ENCODE measurements around the gene RIC3. TPM values are rescaled to one million over a fixed set of nuclear protein-coding genes. Genes with fewer than 3 reads are reported as not detected.

RIC3 gene
- total and polyA plus RNA-seq, 8 donors: 1.1 to 29.5 (median 13.4) TPM; not detected in 1

- 75 to 87% (median 85%) methylated on average over 8 of the region's 8 CpGs for WGBS, 5 donors
- no peak for TF ChIP-seq POLR2AphosphoS5 (IDR thresholded peaks at IDR 0.05)
- TF ChIP-seq POLR2A (IDR thresholded peaks at IDR 0.05): no peak
- TF ChIP-seq EP300 (IDR thresholded peaks at IDR 0.05): no peak
- TF ChIP-seq CTCF (IDR thresholded peaks at IDR 0.05): no peak
- H3K4me3 ChIP-seq: no peak overlapping the region
- no peak overlapping the region for H3K27ac ChIP-seq
- peaks cover 14 to 38% (median 19%) of the 10 kb centered on the region in 4 donors for H3K4me1 ChIP-seq
- no peak for DNase-seq
- intact Hi-C loops (cut with DNase I; ENCODE audit: low total_unique reads): no loop called here
- no peaks in the 10 kb centered on the region for H3K36me3 ChIP-seq
- no peaks in the 10 kb centered on the region for H3K9me3 ChIP-seq
- H3K27me3 ChIP-seq: peaks cover 0 to 11% (median 0%) of the 10 kb centered on the region in 3 donors
Measured at GRCh38 chr11:8069771-8070170, 99.1 kb downstream of the RIC3 start.

GRCh38 chr11:8068605-8069221 lies 100.1 kb downstream of the RIC3 start:
- WGBS, 5 donors: 15 to 28% (median 20%) methylated on average over 15 of the region's 15 CpGs
- peak in 1 of 2 donors; percentile 87 for DNase-seq
- Histone ChIP-seq H3K4me3 (no peak overlapping the region), H3K27me3 (peaks cover 0 to 11% (median 0%) of the 10 kb centered on the region in 3 donors), H3K36me3 (no peaks in the 10 kb centered on the region), H3K4me1 (peaks cover 14 to 43% (median 22%) of the 10 kb centered on the region in 4 donors), H3K27ac (peak overlapping the region in 4 of 5 donors; percentile 38 to 57 (median 42)), H3K9me3 (no peaks in the 10 kb centered on the region)
- TF ChIP-seq POLR2AphosphoS5 (IDR thresholded peaks at IDR 0.05) (peak in 1 of 3 donors; percentile 3), POLR2A (IDR thresholded peaks at IDR 0.05) (no peak)
- intact Hi-C loops (cut with DNase I; ENCODE audit: low total_unique reads): no loop called here

- no peak overlapping the region for H3K4me3 ChIP-seq
- peaks cover 14 to 50% (median 24%) of the 10 kb centered on the region in 4 donors for H3K4me1 ChIP-seq
- H3K9me3 ChIP-seq: no peaks in the 10 kb centered on the region
- TF ChIP-seq POLR2AphosphoS5 (IDR thresholded peaks at IDR 0.05): no peak
- no peak for TF ChIP-seq EP300 (IDR thresholded peaks at IDR 0.05)
- no peak for TF ChIP-seq POLR2A (IDR thresholded peaks at IDR 0.05)
- TF ChIP-seq CTCF (IDR thresholded peaks at IDR 0.05): no peak
- intact Hi-C loops (cut with DNase I; ENCODE audit: low total_unique reads): no loop called here
- H3K27ac ChIP-seq: peak overlapping the region in 4 of 5 donors; percentile 38 to 57 (median 42)
- WGBS, 5 donors: 65 to 75% (median 68%) methylated on average over 13 of the region's 13 CpGs
- no peaks in the 10 kb centered on the region for H3K36me3 ChIP-seq
- DNase-seq: peak in 1 of 2 donors; percentile 21
- H3K27me3 ChIP-seq: peaks cover 0 to 11% (median 0%) of the 10 kb centered on the region in 3 donors
Measured at GRCh38 chr11:8067929-8068575, 100.8 kb downstream of the RIC3 start.

GRCh38 chr11:8067567-8067928 lies 101.3 kb downstream of the RIC3 start:
- peak in 1 of 2 donors; percentile 9 for DNase-seq
- Histone ChIP-seq H3K9me3 (no peaks in the 10 kb centered on the region), H3K4me1 (peaks cover 17 to 55% (median 28%) of the 10 kb centered on the region in 4 donors), H3K4me3 (no peak overlapping the region), H3K27ac (no peak overlapping the region), H3K36me3 (no peaks in the 10 kb centered on the region), H3K27me3 (peaks cover 0 to 10% (median 0%) of the 10 kb centered on the region in 3 donors)
- TF ChIP-seq EP300 (IDR thresholded peaks at IDR 0.05) (no peak), CTCF (IDR thresholded peaks at IDR 0.05) (no peak), POLR2AphosphoS5 (IDR thresholded peaks at IDR 0.05) (no peak), POLR2A (IDR thresholded peaks at IDR 0.05) (no peak)
- intact Hi-C loops (cut with DNase I; ENCODE audit: low total_unique reads): no loop called here
- 82 to 92% (median 90%) methylated on average over 4 of the region's 4 CpGs for WGBS, 5 donors
